Fibroblast of pulmonary artery (primary cell): ENCODE data around the gene NPHP4.

Experiments used
- DNase-seq: peaks from one replicate; pipeline ENCODE4 v3.0.0-alpha.2; 2010; ENCODE audit warnings: low read depth
- H3K4me3 ChIP-seq: replicated peaks from 2 replicates; pipeline ENCODE4 v1.5.1; 2011; ENCODE audit warnings: low read depth, mild to moderate bottlenecking, control low read depth, low read length, moderate library complexity
- TF ChIP-seq, protein P1 (sequence below): IDR thresholded peaks from 2 replicates; pipeline ENCODE4 v1.5.1; 2011; ENCODE audit warnings: mild to moderate bottlenecking, control low read depth, low read length, inconsistent platforms; ENCODE audit errors: missing control alignments

The NPHP4 gene

DNA sequence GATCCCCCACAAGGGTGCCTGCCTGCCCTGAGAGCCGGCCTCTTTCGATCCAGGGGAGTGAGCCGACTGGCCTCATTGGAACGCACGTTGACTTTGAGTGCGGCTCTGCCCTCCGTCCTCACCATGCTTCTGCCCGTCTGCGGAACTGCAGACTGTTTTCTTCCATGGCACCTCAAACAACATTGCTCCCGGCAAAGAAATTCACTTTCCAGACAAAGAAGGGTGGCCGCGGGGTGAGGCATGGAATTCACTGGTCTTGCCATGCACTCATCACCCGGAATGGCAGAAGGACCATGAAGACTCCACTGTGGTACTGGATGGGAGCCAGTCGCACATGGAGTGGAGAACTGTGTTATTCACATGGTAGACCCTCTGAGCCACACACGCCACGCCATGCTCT lies 169.5 kb downstream of the NPHP4 start:
- no peak overlapping the region for H3K4me3 ChIP-seq
- TF ChIP-seq, protein P1, sequence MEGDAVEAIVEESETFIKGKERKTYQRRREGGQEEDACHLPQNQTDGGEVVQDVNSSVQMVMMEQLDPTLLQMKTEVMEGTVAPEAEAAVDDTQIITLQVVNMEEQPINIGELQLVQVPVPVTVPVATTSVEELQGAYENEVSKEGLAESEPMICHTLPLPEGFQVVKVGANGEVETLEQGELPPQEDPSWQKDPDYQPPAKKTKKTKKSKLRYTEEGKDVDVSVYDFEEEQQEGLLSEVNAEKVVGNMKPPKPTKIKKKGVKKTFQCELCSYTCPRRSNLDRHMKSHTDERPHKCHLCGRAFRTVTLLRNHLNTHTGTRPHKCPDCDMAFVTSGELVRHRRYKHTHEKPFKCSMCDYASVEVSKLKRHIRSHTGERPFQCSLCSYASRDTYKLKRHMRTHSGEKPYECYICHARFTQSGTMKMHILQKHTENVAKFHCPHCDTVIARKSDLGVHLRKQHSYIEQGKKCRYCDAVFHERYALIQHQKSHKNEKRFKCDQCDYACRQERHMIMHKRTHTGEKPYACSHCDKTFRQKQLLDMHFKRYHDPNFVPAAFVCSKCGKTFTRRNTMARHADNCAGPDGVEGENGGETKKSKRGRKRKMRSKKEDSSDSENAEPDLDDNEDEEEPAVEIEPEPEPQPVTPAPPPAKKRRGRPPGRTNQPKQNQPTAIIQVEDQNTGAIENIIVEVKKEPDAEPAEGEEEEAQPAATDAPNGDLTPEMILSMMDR: no peak
- no peak for DNase-seq

- DNase-seq: no peak
- no peak overlapping the region for H3K4me3 ChIP-seq
- TF ChIP-seq, protein P1: no peak
These were observed 170.0 kb downstream of the NPHP4 start for GRCh38 chr1:5822266-5822665.

- no peak for DNase-seq
These were observed 170.6 kb downstream of the NPHP4 start for GRCh38 chr1:5821540-5822176.

GRCh38 chr1:5820026-5820421 lies 172.2 kb downstream of the NPHP4 start:
- DNase-seq: no peak
- H3K4me3 ChIP-seq: no peak overlapping the region
- TF ChIP-seq, protein P1: no peak

More at GRCh38 chr1:5821540-5822176, 170.6 kb downstream of the NPHP4 start:
- TF ChIP-seq, protein P1: no peak
- no peak overlapping the region for H3K4me3 ChIP-seq

DNA sequence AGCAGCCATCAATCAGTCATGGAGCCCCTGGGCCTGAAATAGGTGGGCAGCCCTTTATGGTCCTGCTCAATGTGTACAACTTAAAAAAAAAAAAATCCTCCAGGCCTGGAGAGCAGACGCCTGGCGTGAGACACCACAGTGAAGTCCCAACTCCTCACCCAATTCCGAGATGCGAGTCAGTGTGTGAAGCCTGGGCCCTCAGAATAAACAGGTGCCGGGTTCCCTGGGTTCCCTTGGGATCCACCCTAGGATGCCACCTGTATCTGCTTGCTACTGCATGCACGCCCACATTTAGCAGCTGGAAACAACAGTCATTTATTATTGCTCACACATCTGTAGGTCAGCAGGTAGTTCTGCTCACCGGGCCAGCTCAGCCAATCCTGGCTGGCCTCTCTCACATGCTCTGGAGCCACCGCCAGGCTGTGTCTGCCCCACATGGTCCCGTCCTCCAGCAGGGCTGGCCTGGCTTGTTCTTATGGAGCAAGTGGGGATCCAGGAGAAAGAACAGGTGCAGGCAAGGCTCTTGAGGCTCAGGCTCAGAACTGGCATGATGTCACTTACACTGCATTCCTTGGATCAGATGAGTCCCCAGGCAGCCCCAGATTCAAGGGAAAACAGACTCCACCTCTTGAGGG lies 172.7 kb downstream of the NPHP4 start:
- TF ChIP-seq, protein P1: no peak
- DNase-seq: no peak
- H3K4me3 ChIP-seq: no peak overlapping the region

- no peak for DNase-seq
- TF ChIP-seq, protein P1: no peak
- H3K4me3 ChIP-seq: no peak overlapping the region
These were observed 173.5 kb downstream of the NPHP4 start for GRCh38 chr1:5818755-5819154.

GRCh38 chr1:5815716-5816115 lies 176.5 kb downstream of the NPHP4 start:
- H3K4me3 ChIP-seq: no peak overlapping the region
- TF ChIP-seq, protein P1: no peak
- no peak for DNase-seq
